ENCODE measurements around the gene BCAN.

The BCAN gene

GRCh38 chr1:156677616-156678596 lies 36.0 kb downstream of the BCAN start:
- no peak for DNase-seq (ENCODE audit: low read depth)

GRCh38 chr1:156680056-156680455 lies 38.1 kb downstream of the BCAN start:
- DNase-seq (ENCODE audit: low read depth) = no peak

GRCh38 chr1:156681196-156681960 lies 39.5 kb downstream of the BCAN start:
- no peak for DNase-seq (ENCODE audit: low read depth)

GRCh38 chr1:156682166-156682890 lies 40.4 kb downstream of the BCAN start:
- DNase-seq (ENCODE audit: low read depth) = no peak

- DNase-seq (ENCODE audit: low read depth) = no peak
These were observed 42.4 kb downstream of the BCAN start for GRCh38 chr1:156684227-156684782.

- no peak for DNase-seq (ENCODE audit: low read depth)
These were observed 47.4 kb downstream of the BCAN start for GRCh38 chr1:156689035-156689952.

GRCh38 chr1:156689953-156690674 lies 48.2 kb downstream of the BCAN start:
- no peak for DNase-seq (ENCODE audit: low read depth)

- DNase-seq (ENCODE audit: low read depth) = no peak
These were observed 48.7 kb downstream of the BCAN start for GRCh38 chr1:156690675-156691036.

GRCh38 chr1:156691191-156691590 lies 49.3 kb downstream of the BCAN start:
- DNase-seq (ENCODE audit: low read depth) = no peak

- no peak for DNase-seq (ENCODE audit: low read depth)
These were observed 49.9 kb downstream of the BCAN start for GRCh38 chr1:156691665-156692440.

GRCh38 chr1:156692441-156692924 lies 50.6 kb downstream of the BCAN start:
- no peak for DNase-seq (ENCODE audit: low read depth)

GRCh38 chr1:156692925-156693847 lies 51.3 kb downstream of the BCAN start:
- DNase-seq (ENCODE audit: low read depth) = no peak

GRCh38 chr1:156693848-156694689 lies 52.2 kb downstream of the BCAN start:
- no peak for DNase-seq (ENCODE audit: low read depth)

- no peak for DNase-seq (ENCODE audit: low read depth)
These were observed 52.7 kb downstream of the BCAN start for GRCh38 chr1:156694690-156694962.

GRCh38 chr1:156696755-156697154 lies 54.8 kb downstream of the BCAN start:
- DNase-seq (ENCODE audit: low read depth) = no peak

- DNase-seq (ENCODE audit: low read depth) = no peak
These were observed 55.6 kb downstream of the BCAN start for GRCh38 chr1:156697481-156697880.

GRCh38 chr1:156698995-156699394 lies 57.1 kb downstream of the BCAN start:
- DNase-seq (ENCODE audit: low read depth) = no peak
